K562 (cell line): Measurements from ENCODE around the gene TADA1. TPM values are rescaled to one million over a fixed set of nuclear protein-coding genes. Genes with fewer than 3 reads are reported as not detected.

ENCODE experiments used
- ERF ChIP-seq: fragments of 450-650 bp; formaldehyde crosslinking; IDR thresholded peaks from 2 replicates; pipeline ENCODE4 v1.4.0; 2020; ENCODE audit warnings: mild to moderate bottlenecking, mixed read lengths
- HDAC2 ChIP-seq: fragments of 450-650 bp; IDR thresholded peaks from 2 replicates; pipeline ENCODE4 v1.6.1; 2016; ENCODE audit warnings: mild to moderate bottlenecking
- HMBOX1 ChIP-seq: sonication (generic); IDR thresholded peaks from 2 replicates; pipeline ENCODE4 v1.6.1; 2016
- MCM2 ChIP-seq: fragments of 450-650 bp; IDR thresholded peaks from 2 replicates; pipeline ENCODE4 v1.6.1; 2017; ENCODE audit warnings: low read depth, mild to moderate bottlenecking
- MEF2A ChIP-seq: IDR thresholded peaks from 2 replicates; pipeline ENCODE4 v1.6.1; 2011; ENCODE audit warnings: low read depth, mild to moderate bottlenecking, low read length, moderate library complexity; ENCODE audit not compliant: control insufficient read depth
- NFIX ChIP-seq: fragments of 250-450 bp; sonication (Bioruptor Pico); IDR thresholded peaks from 2 replicates; pipeline ENCODE4 v1.4.0; 2020; ENCODE audit warnings: low read depth, mild to moderate bottlenecking, moderate library complexity
- RFX7 ChIP-seq: fragments of 250-450 bp; sonication (Bioruptor Pico); IDR thresholded peaks from 2 replicates; pipeline ENCODE4 v1.5.1; 2021; ENCODE audit warnings: mild to moderate bottlenecking
- SUPT5H ChIP-seq: fragments of 450-650 bp; IDR thresholded peaks from 2 replicates; pipeline ENCODE4 v1.6.1; 2016
- TBL1XR1 ChIP-seq, 2 experiments: IDR thresholded peaks; 2 replicates each; pipeline ENCODE4 v1.6.1; 2012; ENCODE audit warnings: improper control_type of control experiment in 2 of 2, low read length in 2 of 2, mild to moderate bottlenecking in 1 of 2
- TBP ChIP-seq: optimal IDR thresholded peaks from 2 replicates; pipeline ENCODE3; 2011; ENCODE audit warnings: low read depth, low read length, improper control_type of control experiment
- VEZF1 ChIP-seq: fragments of 200-800 bp; sonication (Bioruptor generic); IDR thresholded peaks from 2 replicates; pipeline ENCODE4 v1.6.1; 2017; ENCODE audit warnings: missing genetic modification characterization, missing compliant biosample characterization
- ZBTB2 ChIP-seq: fragments of 450-650 bp; IDR thresholded peaks from 2 replicates; pipeline ENCODE4 v1.6.1; 2016; ENCODE audit warnings: antibody characterized with exemption
- ZNF121 ChIP-seq: sonication (generic); formaldehyde crosslinking; conservative IDR thresholded peaks from 2 replicates; pipeline ENCODE4 v1.8.0; 2022; ENCODE audit warnings: missing genetic modification reagents
- ZNF140 ChIP-seq: fragments of 250-450 bp; sonication (Bioruptor Pico); IDR thresholded peaks from 2 replicates; pipeline ENCODE4 v1.8.0; 2021; ENCODE audit warnings: moderate library complexity, mild to moderate bottlenecking, inconsistent platforms
- ZNF280A ChIP-seq: fragments of 450-650 bp; IDR thresholded peaks from 2 replicates; pipeline ENCODE4 v1.6.1; 2018; ENCODE audit warnings: mild to moderate bottlenecking, low read depth; ENCODE audit not compliant: partially characterized antibody
- polyA plus RNA-seq, 8 experiments: library from polyadenylated mRNA; depleted of rRNA in 4 of 8; stranded (reverse) in 5 of 8; unstranded in 3 of 8; fragments of >200 nt; fragmentation: Nextera tagmentation in 2 of 8; fragmentation: Illumina TruSeq in 1 of 8; extraction: Ambion mirVana in 2 of 8; extraction: Trizol in 1 of 8; gene quantifications; 2 replicates each; pipeline versions ENCODE4 v1.2.1 to v1.2.3, GENCODE V29; 2011 to 2014; ENCODE audit warnings: inconsistent platforms in 1 of 8, missing spikeins in 1 of 8
- total RNA-seq, 7 experiments: library from RNA; depleted of rRNA in 6 of 7; stranded (reverse); fragments of >200 nt in 6 of 7; fragmentation: Illumina TruSeq in 2 of 7; extraction: Trizol in 2 of 7; gene quantifications; 2 replicates each; pipeline versions ENCODE4 v1.2.1 to v1.2.3, GENCODE V29; 2011 to 2021; ENCODE audit warnings: low replicate concordance in 1 of 7

TADA1 gene
- total and polyA plus RNA-seq, 9 of the 15 experiments (the other 6 are each of a cell fraction or from before 2014, with no cell fraction given) = 15.9 to 76.5 (median 28.7) TPM

- TF ChIP-seq ZBTB2 (0 out of 2 replicates have a peak, but pooled peaks have one; percentile 28), VEZF1 (peak; percentile 88), TBL1XR1 (IDR thresholded peaks at IDR 0.05; ENCODE audit: low read length in 2 of 2) (no peak), NFIX (no peak), HMBOX1 (peak; percentile 20; the same call in 1 of the 2 replicates), ZNF121 (no peak), ZNF140 (no peak), ERF (CRISPR knock-in tag) (no peak), MEF2A (0 out of 2 replicates have a peak, but pooled peaks have one; percentile 3), SUPT5H (peak; percentile 80), MCM2 (no peak), ZNF280A (no peak), TBP (peak; percentile 87), HDAC2 (no peak; the same call in 1 of the 2 replicates), RFX7 (no peak)
Observed at GRCh38 chr1:166875734-166876539, at the start of gene TADA1 (continued).
